Stimulated activated CD4-positive, alpha-beta T cell treated with anti-CD3 and anti-CD28 coated beads, Interleukin-1b, Interleukin-23, amount 100 ng/mL, for 4 hours (primary cell): ENCODE results near the gene TEX22.

Experiments
- DNase-seq, 2 donors: peaks; one replicate each; pipeline ENCODE4 v3.0.0-alpha.2; 2020; ENCODE audit warnings: low read depth in 2 of 2

The TEX22 gene

DNA sequence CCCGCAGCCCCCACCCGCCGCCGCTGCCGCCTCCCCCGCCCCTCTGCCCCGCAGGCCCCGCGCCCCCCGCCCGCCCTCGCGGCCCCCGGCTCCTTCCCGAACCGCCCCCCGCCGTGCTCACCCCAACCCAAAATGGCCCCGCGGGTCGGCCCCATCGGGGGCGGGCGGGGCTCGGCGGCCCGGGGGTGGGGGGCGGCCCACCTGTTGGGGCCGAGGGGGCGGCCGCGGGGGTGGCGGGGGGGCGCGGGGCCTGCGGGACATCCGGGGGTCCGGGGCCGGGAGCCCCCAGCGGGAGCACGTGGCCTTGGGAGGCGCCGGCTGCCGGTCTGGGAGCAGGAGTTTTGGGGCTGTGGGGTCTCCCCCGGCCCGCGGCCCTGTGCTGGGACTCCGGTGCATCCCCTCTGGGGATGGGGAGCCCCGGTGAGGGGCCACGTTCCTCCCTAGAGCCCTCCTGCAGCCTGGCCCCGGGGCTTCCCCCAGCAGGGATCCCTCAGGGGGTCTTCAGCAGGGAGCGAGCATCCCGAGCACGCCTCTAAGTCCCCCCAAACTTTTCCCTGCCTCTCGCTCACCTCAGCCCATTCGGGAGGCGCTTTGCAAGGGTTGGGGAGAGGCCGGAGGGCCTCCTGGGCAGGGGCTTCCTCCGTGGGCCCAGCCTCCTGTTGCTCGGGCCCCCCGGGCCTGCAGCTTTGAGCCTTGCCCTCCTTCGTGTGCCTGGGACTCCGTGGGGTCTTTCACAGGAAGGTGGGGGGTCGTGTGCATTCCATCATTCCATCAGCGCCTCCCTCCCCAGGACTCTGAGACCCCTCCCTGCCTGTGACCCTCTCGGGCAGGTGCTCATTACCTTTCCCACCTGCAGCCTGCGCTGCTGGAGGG lies 22.0 kb downstream of the TEX22 start:
- peak in 1 of 2 donors; percentile 31 for DNase-seq

DNA sequence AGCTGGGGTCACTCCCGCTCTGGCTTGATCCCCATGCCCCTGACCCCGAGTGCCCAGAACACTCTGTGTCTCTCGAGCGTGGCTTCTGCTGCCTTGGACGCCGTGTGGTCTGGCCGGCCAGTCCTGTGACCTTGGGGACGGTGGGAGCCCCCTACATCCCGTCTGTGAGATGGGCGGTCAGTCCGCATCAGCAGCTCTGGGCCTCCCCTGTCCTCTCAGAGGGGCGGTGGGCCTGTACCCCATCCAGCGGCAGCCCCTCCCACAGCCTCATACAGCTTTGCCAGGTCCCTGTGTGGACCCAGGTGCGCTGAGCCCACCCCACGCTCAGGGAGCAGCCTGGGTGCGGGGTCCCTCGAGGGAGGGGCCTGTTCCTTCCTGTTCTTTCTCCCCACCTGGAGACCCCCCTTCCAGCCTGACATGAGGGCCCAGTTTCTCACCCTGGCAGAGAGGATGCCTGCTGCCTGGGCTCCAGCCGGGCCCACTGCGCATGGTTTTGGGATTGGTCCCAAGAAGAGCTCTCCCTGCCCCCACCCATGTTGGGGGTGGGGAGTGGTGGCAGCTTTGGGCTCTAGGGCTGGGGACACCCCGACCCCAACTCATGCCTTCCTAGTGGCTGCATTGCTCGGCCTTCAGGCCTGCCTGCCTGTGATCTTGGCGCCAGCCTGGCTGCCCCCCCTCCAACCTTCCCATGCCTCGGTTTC lies 22.8 kb downstream of the TEX22 start:
- no peak for DNase-seq

DNA sequence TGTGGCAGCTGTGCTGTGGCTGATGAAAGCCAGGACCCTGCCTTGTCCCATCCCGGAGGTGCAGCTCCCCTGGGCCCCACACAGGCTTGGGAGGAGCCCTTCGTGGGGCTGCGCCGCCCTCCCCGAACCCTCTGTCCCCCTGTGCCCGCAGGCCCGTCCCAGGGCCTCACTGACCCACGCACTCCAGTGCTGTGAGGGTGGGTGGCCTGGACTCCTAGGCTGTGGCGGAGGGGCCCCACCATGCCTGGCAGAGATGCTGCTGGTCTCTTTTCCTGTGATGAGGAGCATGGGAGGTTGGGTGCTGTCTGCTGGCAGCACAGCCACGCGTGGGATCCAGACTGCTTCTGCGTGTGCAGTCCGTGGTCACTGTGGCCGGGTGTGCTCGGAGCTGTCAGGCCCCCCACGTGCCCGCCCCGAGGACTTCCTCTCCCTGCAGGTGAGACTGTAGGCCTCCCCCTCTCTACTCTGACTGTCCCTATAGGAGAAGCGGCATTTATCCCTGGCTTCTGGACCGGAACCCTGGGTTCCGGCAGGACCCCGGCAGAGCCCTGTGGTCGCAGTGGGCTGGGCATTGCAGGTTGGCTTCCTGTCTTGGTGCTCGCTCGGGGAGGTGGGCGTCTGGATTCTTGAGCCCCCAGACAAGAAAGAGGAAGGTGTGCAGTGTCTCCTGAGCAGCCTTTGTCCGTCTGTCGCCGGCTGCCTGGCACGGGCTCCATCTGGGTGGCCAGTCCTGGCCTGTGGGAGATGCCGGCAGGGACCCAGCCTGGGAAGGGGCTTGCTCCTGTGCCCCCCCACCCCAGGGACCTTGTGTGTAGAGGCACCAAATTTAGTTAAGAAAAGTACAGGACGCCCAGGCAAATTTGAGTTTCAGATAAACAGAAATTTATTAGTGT lies 23.6 kb downstream of the TEX22 start:
- no peak for DNase-seq

DNA sequence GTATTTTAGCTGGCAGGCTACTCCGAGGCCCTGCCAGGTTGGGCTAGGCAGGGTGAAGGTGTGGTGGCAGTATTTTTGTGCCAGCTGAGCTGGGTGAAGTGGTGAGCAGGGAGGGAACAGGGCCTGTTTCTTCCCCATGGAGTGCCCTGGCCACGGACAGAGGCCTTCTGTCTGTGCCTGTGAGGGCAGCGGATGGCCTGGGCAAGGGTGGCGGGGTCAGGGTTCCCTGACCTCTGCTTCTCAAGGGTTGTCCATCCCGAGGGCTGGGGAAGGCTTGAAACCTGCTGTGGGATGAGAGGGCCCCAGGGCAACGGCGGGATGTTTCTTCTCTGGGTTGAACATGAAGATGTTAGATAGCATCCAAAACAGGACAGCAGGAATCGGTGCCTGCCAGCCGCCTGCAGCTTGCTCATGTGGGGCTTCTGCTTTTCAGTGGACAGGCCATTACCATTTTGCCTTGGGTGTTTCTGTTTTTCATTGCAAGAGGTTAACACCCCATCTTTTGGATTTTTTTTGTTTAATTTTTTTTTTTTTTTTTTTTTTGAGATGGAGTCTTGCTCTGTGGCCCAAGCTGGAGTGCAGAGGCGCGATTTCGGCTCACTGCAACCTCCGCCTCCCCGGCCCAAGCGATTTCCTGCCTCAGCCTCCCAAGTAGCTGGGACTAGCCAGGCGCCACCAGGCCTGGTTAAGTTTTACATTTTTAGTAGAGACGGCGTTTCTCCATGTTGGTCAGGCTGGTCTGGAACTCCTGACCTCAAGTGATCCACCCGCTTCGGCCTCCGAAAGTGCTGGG lies 24.6 kb downstream of the TEX22 start:
- no peak for DNase-seq

DNA sequence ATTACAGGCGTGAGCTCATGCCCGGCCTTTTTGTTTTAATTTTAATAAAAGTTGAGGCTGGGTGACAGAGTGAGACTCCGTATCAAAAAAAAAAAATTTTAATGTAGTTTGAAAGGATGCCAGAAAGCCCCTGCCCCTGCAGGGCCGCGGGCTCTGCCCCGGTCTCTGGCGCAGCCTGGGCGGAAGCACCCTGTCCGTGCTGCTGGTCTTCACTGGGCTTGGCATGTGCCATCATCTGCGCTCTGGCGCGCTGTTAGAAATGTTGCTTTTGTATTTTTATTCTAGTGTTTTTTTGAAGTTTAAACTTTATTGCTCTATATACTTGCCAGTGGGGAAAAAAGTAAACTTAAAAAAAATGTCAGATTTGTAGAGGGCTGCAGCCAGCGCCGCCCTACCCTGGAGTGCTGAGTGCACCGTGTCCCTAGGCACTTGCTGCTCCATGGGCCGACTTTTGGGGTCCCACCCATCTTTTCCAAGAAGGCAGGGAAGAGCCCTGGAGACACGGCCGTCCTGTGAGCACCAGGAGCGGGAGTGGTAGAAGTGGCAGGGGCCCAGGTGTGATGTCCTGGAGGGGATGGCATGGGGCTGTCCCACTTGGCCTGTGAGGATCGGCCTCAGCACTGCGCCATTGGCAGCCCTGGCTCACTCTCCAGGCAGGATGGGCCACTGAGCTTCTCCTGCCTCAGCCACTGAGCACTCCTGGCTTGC lies 25.3 kb downstream of the TEX22 start:
- DNase-seq = no peak

DNA sequence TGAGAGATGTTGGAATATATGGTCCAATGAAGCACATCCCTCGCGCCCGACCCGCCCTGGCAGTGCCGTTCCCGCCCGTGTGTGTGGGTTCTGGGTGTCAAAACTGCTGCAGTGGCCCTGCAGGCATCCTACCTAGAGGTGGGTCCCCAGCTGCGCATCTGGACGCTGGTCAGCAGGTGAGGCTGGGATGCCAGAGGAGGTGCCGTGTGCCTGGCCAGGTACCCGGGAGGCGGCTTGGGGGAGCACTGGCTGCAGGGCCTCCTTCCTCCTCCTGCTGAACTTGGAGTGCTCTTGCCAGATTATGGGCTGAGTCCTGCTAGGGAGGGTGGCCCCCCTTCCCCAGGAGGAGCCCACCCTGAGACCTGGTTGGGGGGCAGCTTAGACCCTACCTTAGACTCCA lies 26.5 kb downstream of the TEX22 start:
- DNase-seq = no peak

DNA sequence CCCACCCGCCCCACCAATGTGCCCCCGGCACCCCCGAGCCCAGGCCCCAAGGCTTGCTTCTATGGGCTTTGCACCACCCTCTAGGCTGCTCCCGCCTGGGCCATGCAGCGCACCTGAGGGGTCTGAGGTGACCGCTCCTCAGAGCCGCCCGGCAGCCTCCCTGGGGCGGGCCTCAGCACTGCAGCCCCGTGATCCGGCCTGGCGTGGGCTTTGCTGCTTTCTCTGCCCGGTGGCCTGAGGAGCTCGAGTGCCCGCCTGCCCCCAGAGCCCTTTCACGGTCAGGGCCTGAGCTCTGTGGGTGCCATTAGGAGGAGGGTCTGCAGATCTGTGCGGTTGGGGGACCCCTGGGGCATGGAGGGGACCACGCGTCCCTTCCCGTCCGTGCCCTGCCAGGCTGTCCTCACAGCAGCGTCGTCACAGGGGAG lies 27.5 kb downstream of the TEX22 start:
- no peak for DNase-seq

DNA sequence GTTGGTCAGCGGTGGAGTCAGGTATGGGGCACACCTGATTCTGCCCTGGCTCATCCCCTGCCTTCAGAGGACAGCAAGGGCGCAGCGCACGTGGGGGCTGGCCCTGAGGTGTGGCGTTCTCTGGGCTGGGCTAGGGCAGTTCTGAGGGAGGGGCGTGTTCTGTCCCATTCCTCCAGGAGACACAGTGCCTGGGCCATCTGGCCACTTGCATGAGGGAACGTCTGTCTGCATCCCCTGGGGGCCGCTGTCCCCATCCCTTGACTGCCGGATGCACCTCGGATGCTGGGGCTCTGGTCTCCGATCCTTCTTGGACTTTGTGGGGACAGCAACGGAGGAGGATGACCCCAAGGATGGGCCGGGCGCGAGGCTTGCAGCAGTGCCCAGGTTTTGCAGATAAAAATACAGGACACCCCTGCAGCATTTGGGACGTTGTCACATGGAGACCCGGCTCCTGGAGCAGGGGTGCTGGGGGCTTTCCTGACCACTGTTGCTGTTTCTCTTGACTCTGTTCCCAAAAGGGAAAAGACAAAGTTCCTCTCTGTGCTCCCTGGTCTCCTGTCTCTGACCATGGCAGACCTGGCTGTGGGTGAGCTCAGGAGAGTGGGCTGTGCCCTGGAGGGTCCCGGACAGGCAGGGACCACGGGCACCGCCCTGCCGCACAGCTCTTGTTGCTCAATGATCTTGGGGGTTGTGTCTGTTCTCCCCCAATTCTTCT lies 28.2 kb downstream of the TEX22 start:
- no peak for DNase-seq

DNA sequence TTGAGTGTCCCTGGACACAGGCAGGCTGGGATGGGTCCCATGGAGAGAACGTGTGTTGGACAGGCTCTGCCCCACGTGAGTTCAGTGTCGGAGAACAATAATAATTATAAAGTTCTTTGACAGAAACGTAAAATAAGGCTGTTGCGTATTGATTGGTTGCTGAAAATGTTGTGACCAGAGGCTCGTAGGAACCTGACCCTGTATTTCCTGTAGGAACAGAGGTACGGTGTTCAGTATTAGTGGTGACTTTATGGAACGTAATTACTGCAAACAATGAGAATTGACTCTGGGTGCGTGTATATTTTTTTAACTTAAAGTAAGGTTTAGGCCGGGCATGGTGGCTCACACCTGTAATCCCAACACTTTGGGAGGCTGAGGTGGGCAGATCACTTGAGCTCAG lies 29.1 kb downstream of the TEX22 start:
- DNase-seq = no peak

DNA sequence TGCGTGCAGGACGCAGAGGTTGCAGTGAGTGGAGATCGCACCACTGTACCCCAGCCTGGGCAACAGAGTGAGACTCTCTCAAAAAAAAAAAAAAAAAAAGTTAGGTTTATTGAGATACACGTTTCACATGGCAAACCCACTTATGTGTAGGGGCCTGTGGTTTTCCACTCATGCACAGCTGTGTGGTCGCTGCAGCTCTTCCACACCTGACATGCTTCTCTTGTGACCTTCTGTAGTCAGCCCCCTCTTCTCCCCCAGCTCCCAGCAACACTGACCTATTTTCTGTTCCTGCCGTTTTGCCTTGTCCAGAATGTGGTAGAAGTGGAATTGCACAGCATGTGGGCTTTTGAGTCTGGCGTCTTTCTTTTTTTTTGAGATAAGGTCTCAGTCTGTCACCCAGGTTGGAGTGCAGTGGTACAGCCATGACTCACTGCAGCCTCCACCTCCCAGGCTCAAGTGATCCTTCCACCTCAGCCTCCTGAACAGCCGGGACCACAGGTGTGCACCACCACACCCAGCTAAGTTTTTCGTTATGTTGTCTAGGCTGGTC lies 29.7 kb downstream of the TEX22 start:
- DNase-seq = no peak

DNA sequence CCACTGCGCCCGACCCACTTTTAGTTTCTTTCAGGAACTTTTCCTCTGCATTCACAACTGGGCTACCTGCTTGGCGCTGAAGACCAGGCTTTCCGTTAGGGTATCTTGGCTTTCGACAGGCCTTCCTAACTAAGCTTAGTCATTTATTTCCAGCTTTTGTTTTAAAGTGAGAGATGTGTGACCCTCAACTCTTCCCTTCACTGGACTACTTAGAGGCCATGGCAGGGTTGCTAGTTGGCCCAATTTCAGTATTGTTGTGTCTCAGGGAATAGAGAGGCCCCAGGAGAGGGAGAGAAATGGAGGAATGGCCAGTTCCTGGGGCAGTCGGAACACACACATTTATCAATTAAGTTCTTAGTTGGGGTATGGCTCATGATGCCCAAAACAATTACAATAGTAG lies 31.7 kb downstream of the TEX22 start:
- no peak for DNase-seq

DNA sequence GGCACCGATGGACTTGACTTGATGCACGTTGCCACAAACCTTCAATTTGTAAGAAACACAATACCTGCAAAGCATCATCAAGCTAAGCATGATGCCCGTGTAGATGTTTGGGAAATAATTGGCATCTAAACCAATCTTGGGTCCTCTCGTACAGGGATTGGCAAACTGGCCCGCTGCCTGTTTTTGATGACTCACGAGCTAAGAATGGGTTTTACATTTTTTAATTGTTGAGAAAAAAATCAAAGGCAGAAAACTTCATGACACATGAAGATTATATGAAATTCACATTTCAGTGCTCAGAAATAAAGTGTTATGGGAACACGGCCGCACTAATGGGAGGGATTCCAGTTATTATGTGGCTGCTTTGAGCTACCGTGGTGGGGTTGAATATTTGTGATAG lies 32.2 kb downstream of the TEX22 start:
- DNase-seq = no peak

DNA sequence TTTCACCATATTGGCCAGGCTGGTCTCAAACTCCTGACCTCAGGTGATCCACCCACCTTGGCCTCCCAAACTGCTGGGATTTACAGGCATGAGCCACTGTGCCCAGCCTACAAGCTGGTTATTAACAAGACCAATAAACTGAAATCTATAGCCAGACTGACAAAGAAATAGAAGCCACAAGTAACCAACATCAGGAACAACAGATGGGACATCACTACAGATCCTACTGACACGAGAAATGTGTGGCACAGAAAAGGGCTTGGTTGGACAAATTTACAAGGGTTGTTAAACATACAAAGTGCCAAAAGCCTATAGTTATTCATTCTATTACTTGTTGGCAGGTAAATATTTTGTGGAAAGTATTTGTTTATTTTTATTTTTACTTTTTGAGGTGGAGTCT lies 32.9 kb downstream of the TEX22 start:
- no peak for DNase-seq

DNA sequence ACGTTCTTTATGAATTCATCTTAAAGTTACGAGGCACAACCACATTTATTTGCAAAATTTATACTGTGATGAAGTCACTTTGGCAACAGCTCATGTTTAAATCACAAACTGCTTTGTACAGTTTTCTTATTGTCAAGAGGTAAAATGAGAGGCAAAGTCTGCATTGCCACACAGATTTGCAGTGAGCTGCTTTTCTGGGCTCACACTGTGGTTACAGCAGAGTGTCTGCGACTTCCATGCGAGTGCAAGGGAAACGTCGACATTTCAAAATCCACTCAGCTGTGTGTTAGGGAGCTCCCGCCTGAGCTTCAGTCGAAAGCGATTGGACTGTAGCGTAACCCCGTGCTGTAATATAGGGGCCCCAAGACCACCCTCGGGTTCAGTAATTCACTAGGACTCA lies 34.3 kb downstream of the TEX22 start:
- DNase-seq = no peak

DNA sequence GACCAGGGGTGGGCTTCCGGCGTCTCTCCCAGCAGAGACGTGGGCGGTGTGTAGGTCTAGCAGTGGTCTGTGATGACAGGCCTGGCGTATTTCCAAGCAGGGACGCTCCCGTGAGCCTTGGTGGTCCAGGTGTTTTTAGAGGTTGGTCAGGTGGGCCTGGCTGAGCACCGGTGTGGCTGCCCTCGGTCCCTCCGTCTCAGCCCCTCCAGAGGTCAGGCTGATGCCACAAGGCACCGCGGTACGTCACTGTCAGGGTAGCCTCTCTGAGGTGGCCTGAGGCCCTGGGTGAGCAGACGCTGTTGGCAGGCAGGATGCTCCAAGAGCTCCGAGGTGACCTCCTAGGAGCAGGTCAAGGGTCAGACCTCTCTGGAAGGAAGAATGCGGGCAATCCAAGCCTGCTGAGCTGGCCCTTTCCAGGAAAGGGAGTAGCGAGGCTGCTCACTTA lies 34.8 kb downstream of the TEX22 start:
- DNase-seq = no peak

DNA sequence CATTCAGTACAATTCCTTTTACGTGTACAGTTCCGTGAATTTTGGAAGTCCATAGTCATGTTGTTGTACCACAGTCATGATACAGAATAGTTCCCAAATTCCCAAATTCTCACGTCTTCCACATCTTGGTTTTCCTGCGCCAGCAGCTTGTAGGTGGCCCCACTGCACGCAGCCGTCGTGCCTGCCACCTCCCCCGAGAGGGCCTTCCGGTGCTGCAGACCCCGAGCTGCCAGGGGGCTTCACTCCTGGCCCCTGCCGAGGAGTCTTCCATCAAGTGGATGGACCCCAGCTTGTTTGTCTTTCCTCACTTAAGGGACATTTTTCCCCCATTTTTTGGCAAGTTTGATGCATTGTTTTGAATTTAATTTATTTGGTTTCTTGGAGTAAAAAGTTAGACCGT lies 38.1 kb downstream of the TEX22 start:
- no peak for DNase-seq

DNA sequence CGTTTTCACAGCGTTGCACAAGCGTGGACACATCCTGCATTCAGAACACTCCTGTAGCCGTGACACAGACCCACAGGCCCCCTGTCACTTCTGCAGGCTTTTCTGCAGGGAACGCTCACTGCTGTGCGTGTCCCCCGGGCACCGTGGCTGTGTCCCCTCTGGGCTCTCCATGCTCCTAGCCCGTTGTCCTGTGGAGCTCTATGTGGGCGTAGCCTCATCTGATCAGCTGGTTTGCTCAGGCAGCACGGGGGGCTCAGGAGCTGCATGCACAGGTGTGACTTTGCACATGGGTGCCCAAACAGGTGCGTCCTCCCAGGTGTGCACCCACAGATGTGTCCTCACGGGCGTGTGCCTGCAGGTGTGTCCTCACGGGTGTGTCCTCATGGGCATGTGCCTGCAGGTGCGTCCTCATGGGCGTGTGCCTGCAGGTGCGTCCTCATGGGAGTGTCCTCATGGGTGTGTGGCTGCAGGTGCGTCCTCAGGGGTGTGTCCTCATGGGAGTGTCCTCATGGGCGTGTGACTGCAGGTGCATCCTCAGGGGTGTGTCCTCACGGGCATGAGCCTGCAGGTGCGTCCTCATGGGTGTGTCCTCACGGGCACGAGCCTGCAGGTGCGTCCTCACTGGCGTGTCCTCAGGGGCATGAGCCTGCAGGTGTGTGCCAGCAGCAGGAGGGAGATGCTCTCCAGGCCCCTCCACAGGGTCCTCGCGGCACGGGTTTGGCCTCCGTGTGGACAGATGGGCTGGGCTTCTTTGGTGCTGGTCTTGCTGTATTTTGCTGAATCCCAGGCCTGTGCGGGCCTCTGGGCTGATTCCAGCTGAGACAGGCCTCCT lies 38.8 kb downstream of the TEX22 start:
- no peak for DNase-seq

DNA sequence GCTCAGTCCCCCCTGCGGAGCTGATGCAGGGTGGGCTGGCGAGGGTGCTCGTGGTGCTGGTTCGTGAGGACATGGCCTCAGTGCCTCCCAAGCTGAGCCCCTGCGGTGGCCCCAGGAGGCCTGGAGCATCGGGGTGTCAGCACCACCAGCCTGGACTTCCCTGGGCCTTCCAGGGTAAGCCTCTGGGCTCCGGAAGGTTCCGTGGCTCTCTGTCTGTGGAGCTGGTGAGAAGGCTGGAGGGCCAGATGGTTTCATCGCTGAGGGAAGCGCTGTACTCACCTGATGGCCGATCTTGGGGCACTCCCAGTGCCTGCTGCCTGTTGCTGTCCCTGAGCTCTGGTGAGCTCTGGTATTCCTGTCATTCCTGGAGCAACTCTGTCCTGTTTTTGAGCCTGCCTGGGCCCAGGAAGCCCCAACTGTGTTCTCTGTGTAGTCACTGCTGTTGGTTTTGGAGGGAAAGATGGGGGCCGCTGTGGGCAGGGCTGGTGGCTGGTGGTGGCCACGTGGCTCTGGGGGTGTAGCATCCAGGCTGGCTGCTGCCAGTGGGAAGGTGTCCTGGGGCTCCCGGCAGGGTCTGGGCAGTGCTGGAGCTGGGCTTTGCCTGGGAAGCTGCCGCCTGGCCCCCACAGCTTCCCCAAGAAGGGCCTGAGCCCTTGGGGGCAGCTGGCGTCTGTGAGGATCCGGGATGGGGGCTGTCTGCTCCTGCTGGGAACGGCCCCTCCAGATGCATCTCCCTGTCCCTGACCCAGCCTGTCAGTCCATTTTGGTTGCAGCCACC lies 39.6 kb downstream of the TEX22 start:
- DNase-seq = no peak
